ENCODE results near the gene LZTS3.
"Not testable (repeated sequence)": the region's sequence is repeated elsewhere in the genome, so short reads cannot be mapped to it uniquely, and the experiment has no call there.

The LZTS3 gene

DNA sequence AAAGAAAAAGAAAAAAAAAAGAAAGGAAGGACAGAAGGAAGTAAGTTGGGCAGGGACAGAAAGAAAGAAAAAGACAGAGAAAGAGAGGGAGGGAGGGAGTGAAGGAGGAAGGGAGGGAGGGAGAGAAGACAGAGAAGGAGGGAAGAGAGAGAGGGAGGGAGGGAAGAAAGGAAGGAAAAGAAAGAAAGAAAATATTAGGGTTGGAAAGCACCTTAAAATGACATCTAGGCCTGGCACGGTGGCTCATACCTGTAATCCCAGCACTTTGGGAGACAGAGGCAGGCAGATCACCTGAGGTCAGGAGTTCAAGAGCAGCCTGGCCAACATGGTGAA lies 46.9 kb downstream of the LZTS3 start:
- H3F3A ChIP-seq (ENCODE audit: control insufficient read depth, insufficient read depth) = no peaks in the 10 kb centered on the region
- no peak overlapping the region for H3K27ac ChIP-seq (ENCODE audit: low read depth, low read length)
- H3K4me1 ChIP-seq (ENCODE audit: control insufficient read depth, low read length) = no peaks in the 10 kb centered on the region
- H3K27me3 ChIP-seq (ENCODE audit: control insufficient read depth, low read length) = no peaks in the 10 kb centered on the region
- H3K4me3 ChIP-seq (ENCODE audit: low read length) = no peak overlapping the region
- no peaks in the 10 kb centered on the region for H4K20me1 ChIP-seq (ENCODE audit: control insufficient read depth, insufficient read depth, low read depth, low read length)
- no peak for TF ChIP-seq EZH2phosphoT487 (IDR thresholded peaks at IDR 0.05; ENCODE audit: borderline replicate concordance, low read length)
- TF ChIP-seq, protein P1, sequence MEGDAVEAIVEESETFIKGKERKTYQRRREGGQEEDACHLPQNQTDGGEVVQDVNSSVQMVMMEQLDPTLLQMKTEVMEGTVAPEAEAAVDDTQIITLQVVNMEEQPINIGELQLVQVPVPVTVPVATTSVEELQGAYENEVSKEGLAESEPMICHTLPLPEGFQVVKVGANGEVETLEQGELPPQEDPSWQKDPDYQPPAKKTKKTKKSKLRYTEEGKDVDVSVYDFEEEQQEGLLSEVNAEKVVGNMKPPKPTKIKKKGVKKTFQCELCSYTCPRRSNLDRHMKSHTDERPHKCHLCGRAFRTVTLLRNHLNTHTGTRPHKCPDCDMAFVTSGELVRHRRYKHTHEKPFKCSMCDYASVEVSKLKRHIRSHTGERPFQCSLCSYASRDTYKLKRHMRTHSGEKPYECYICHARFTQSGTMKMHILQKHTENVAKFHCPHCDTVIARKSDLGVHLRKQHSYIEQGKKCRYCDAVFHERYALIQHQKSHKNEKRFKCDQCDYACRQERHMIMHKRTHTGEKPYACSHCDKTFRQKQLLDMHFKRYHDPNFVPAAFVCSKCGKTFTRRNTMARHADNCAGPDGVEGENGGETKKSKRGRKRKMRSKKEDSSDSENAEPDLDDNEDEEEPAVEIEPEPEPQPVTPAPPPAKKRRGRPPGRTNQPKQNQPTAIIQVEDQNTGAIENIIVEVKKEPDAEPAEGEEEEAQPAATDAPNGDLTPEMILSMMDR (IDR thresholded peaks at IDR 0.05; ENCODE audit: low read depth, low read length, poor library complexity, severe bottlenecking) = no peak
- no peak overlapping the region for H3K4me2 ChIP-seq (ENCODE audit: low read length)
- peaks cover 17% of the 10 kb centered on the region for H3K36me3 ChIP-seq (ENCODE audit: control insufficient read depth, low read length)
- 0 out of 2 replicates have a peak, but pooled peaks cover 2% of the 10 kb centered on the region for H3K79me2 ChIP-seq (ENCODE audit: control insufficient read depth, low read length)
- peaks cover 8% of the 10 kb centered on the region; the same call in 1 of the 2 replicates for H3K9me3 ChIP-seq (ENCODE audit: control insufficient read depth, insufficient read depth, low read length)
- no peaks in the 10 kb centered on the region for H3K9me2 ChIP-seq (replicated peaks; ENCODE audit: control insufficient read depth, low read length)

DNA sequence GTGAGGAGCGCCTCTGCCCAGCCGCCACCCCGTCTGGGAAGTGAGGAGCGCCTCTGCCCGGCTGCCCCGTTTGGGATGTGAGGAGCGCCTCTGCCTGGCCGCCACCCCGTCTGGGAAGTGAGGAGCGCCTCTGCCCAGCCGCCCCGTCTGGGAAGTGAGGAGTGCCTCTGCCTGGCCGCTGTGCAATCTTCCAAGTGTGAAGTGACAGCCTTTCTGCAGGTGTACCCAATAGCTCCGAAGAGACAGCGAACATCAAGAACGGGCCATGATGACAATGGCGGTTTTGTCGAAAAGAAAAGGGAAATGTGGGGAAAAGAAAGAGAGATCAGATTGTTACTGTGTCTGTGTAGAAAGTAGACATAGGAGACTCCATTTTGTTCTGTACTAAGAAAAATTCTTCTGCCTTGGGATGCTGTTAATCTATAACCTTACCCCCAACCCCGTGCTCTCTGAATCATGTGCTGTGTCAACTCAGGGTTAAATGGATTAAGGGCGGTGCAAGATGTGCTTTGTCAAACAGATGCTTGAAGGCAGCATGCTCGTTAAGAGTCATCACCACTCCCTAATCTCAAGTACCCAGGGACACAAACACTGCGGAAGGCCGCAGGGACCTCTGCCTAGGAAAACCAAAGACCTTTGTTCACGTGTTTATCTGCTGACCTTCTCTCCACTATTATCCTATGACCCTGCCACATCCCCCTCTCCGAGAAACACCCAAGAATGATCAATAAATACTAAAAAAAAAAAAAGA lies 47.4 kb downstream of the LZTS3 start:
- not testable (repeated sequence) for H3K79me2 ChIP-seq (ENCODE audit: control insufficient read depth, low read length); H3K4me1 ChIP-seq (ENCODE audit: control insufficient read depth, low read length); H3K4me3 ChIP-seq (ENCODE audit: low read length); H3K27me3 ChIP-seq (ENCODE audit: control insufficient read depth, low read length); H3K9me3 ChIP-seq (ENCODE audit: control insufficient read depth, insufficient read depth, low read length); H4K20me1 ChIP-seq (ENCODE audit: control insufficient read depth, insufficient read depth, low read depth, low read length); H3K4me2 ChIP-seq (ENCODE audit: low read length); H3F3A ChIP-seq (ENCODE audit: control insufficient read depth, insufficient read depth); H3K9me2 ChIP-seq (replicated peaks; ENCODE audit: control insufficient read depth, low read length); H3K27ac ChIP-seq (ENCODE audit: low read depth, low read length)
- H3K36me3 ChIP-seq (ENCODE audit: control insufficient read depth, low read length) = peaks cover 22% of the 10 kb centered on the region

DNA sequence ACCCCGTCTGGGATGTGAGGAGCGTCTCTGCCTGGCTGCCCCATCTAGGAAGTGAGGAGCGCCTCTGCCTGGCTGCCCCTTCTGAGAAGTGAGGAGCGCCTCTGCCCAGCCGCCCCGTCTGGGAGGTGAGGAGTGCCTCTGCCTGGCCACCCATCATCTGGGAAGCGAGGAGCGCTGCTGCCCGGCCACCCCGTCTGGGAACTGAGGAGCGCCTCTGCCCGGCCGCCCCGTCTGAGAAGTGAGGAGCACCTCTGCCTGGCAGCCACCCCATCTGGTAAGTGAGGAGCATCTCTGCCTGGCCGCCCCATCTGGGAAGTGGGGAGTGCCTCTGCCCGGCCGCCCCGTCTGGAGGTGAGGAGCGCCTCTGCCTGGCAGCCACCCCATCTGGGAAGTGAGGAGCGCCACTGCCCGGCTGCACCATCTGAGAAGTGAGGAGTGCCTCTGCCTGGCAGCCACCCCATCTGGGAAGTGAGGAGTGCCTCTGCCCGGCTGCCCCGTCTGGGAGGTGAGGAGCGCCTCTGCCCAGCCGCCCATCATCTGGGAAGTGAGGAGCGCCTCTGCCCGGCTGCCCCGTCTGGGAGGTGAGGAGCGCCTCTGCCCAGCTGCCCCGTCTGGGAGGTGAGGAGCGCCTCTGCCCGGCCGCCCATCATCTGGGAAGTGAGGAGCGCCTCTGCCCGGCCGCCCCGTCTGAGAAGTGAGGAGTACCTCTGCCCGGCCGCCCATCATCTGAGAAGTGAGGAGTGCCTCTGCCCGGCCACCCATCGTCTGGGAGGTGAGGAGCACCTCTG lies 48.4 kb downstream of the LZTS3 start:
- not testable (repeated sequence) for H3K9me3 ChIP-seq (ENCODE audit: control insufficient read depth, insufficient read depth, low read length); H3K9me2 ChIP-seq (replicated peaks; ENCODE audit: control insufficient read depth, low read length); H3K27me3 ChIP-seq (ENCODE audit: control insufficient read depth, low read length); H3F3A ChIP-seq (ENCODE audit: control insufficient read depth, insufficient read depth); H3K4me3 ChIP-seq (ENCODE audit: low read length); H3K27ac ChIP-seq (ENCODE audit: low read depth, low read length); H3K4me1 ChIP-seq (ENCODE audit: control insufficient read depth, low read length); H3K79me2 ChIP-seq (ENCODE audit: control insufficient read depth, low read length); H3K4me2 ChIP-seq (ENCODE audit: low read length); H4K20me1 ChIP-seq (ENCODE audit: control insufficient read depth, insufficient read depth, low read depth, low read length)
- peaks cover 25% of the 10 kb centered on the region for H3K36me3 ChIP-seq (ENCODE audit: control insufficient read depth, low read length)

DNA sequence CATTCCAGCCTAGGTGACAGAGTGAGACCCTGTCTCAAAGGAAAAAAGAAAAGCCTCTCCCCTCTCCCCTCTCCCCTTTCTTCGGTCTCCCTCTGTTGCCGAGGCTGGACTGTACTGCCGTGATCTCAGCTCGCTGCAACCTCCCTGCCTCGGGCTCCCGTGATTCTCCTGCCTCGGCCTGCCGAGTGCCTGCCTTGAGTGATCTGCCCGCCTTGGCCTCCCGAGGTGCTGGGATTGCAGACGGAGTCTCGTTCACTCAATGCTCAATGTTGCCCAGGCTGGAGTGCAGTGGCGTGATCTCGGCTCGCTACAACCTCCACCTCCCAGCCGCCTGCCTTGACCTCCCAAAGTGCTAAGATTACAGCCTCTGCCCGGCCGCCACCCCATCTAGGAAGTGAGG lies 49.2 kb downstream of the LZTS3 start:
- not testable (repeated sequence) for H3K27me3 ChIP-seq (ENCODE audit: control insufficient read depth, low read length); H3F3A ChIP-seq (ENCODE audit: control insufficient read depth, insufficient read depth); H3K9me3 ChIP-seq (ENCODE audit: control insufficient read depth, insufficient read depth, low read length); H3K79me2 ChIP-seq (ENCODE audit: control insufficient read depth, low read length); H3K27ac ChIP-seq (ENCODE audit: low read depth, low read length); H4K20me1 ChIP-seq (ENCODE audit: control insufficient read depth, insufficient read depth, low read depth, low read length); H3K4me3 ChIP-seq (ENCODE audit: low read length); H3K4me2 ChIP-seq (ENCODE audit: low read length); H3K9me2 ChIP-seq (replicated peaks; ENCODE audit: control insufficient read depth, low read length); H3K4me1 ChIP-seq (ENCODE audit: control insufficient read depth, low read length)
- peaks cover 25% of the 10 kb centered on the region for H3K36me3 ChIP-seq (ENCODE audit: control insufficient read depth, low read length)

DNA sequence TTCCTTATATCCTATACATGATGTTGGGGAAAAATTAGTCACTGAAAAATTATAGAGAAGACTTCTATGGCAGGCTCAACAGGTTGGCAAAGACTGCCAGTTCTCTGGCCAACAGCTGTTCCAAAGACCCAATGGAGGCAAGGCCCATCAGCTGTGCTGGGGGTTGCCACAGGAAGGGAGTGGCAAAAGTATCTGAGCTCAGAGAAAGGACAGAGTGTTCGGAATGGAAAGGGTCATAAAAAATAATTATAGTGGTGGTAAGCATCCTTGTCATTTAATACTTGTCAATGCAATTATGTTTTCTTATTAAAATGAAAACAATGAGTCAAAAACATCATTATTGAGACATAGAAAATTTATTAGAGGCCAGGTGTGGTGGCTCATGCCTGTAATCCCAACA lies 49.8 kb downstream of the LZTS3 start:
- no peaks in the 10 kb centered on the region for H4K20me1 ChIP-seq (ENCODE audit: control insufficient read depth, insufficient read depth, low read depth, low read length)
- H3F3A ChIP-seq (ENCODE audit: control insufficient read depth, insufficient read depth) = no peaks in the 10 kb centered on the region
- H3K4me2 ChIP-seq (ENCODE audit: low read length) = no peak overlapping the region
- no peak overlapping the region for H3K27ac ChIP-seq (ENCODE audit: low read depth, low read length)
- TF ChIP-seq EZH2phosphoT487 (IDR thresholded peaks at IDR 0.05; ENCODE audit: borderline replicate concordance, low read length) = no peak
- TF ChIP-seq, protein P1 (IDR thresholded peaks at IDR 0.05; ENCODE audit: low read depth, low read length, poor library complexity, severe bottlenecking) = no peak
- H3K79me2 ChIP-seq (ENCODE audit: control insufficient read depth, low read length) = no peaks in the 10 kb centered on the region
- H3K36me3 ChIP-seq (ENCODE audit: control insufficient read depth, low read length) = peaks cover 25% of the 10 kb centered on the region
- H3K27me3 ChIP-seq (ENCODE audit: control insufficient read depth, low read length) = no peaks in the 10 kb centered on the region
- H3K9me2 ChIP-seq (replicated peaks; ENCODE audit: control insufficient read depth, low read length) = no peaks in the 10 kb centered on the region
- no peak overlapping the region for H3K4me3 ChIP-seq (ENCODE audit: low read length)
- H3K9me3 ChIP-seq (ENCODE audit: control insufficient read depth, insufficient read depth, low read length) = peaks cover 8% of the 10 kb centered on the region; the same call in 1 of the 2 replicates
- no peaks in the 10 kb centered on the region for H3K4me1 ChIP-seq (ENCODE audit: control insufficient read depth, low read length)

All from DOHH2 (cell line).